GM21526 (cell line): ENCODE measurements around the gene DCUN1D5.

ENCODE experiments used
- ATAC-seq: cut with Tn5 transposase; IDR thresholded peaks from one replicate; pipeline ENCODE4 v1.9.1; 2021; ENCODE audit warnings: moderate library complexity; ENCODE audit not compliant: unreplicated experiment, low FRiP score

Gene DCUN1D5

DNA sequence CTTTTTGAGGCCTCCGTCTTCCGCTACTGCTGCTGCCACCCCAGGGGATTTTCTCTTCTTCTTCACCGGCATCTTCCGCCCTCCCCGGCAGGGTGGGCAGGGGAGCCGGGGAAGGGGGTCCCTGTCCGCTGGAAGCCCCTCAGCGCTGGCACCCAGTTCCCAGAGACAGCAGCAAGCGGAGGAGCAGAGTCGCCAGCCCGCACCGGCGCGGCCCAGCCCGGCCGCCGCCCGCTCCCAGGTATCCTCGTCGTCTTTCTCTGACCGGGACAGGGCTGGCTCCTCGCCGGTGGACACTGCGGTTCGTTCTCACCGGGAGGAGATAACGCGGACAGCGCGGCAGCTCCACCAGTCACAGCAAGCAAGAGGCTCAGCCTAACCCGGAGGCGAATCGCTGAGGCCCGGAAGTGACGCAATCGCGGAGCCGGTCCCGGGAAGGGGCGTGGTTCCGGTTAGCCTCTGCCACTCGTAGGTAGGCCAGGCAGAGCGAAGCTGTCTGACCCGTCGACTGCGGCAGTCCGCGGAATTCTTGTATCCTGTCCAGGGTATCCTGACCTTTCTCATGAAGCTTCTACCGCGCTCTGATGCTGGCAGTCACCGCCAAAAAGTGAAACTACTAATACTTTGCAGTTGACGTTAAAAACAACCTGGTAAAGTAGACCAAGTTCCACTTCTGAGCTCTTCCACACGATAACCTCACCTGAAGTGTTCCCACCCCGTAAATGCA, at the start of gene DCUN1D5:
Gene DCUN1D5 (minus strand): TSS at position 360 of the 724 bp plus-strand sequence. CDS start 288 bp downstream, at position 72.
- peak; percentile 100 for ATAC-seq

DNA sequence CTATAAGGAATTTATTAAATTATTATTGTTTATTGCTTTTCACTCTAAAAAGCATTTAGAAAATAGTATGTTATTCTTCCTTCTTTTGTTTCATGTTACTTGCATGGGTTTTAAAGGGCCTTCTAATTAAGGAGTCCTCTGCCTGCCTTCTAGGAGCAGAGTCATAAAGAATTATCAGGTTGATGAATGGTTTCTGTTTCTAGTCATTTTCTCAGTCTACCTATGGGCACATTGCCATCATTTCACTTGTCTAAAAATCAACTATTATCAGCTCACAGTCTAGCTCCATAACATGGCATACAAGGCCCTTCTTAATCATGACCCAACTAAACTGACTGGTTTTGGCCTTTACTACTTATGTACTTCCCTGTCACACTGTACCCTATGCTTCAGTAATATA, 33.5 kb upstream of the DCUN1D5 start:
- ATAC-seq: no peak

DNA sequence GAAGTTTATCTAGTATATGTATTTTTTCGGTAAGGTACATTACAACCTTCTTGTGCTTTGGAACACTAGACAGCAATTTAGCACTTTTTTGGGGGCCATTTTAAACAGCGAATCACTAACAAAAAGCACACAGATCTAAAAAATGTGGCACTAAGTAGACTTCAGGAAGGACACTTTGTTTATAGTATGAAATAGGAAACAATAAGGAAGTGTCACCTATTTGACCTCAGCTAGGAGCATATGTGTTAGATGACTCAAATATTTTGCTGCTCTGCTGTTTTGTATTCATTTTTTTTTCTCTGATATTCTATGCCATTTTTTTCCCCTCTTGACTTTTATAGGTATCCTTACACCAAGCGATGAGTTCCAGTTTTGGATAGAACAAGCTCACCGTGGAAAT, 22.9 kb upstream of the DCUN1D5 start:
- ATAC-seq: no peak

DNA sequence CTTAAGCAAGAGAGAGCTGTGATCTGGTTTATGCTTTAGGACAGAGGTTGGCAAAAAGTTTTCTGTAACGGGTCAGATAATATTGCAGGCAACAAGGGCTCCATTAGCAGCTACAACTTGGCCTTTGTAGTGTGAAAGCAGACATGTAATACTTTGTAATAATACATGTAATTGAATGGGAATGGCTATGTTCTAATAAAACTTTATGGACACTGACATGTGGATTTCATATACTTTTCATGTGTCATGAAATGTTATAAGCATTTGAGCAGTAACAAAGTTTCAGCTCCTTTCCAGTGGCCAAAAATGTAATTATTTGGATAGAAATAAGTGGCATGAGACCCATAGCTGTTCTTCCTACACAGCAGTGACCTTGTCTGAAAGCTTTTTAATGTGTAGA, 20.4 kb upstream of the DCUN1D5 start:
- ATAC-seq: no peak

DNA sequence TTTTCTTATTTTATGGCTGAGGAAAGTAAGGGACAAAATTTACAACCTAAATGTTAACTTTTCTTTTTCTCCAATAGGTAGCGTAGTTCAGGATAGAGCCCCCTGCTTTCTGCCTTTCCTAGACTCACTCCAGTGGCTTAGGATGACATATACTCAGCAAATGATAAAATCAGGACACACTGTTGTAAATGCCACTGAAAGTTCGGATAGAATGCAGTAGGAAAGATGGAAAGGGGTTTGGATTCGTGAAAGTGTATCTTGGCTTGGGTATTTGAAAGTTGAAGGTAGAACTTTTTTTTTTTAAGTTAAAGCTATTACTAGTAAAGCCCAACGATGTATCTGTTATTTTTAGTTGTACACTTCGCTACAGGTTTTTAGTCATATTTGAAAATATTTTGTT, 19.4 kb upstream of the DCUN1D5 start:
- ATAC-seq: no peak

DNA sequence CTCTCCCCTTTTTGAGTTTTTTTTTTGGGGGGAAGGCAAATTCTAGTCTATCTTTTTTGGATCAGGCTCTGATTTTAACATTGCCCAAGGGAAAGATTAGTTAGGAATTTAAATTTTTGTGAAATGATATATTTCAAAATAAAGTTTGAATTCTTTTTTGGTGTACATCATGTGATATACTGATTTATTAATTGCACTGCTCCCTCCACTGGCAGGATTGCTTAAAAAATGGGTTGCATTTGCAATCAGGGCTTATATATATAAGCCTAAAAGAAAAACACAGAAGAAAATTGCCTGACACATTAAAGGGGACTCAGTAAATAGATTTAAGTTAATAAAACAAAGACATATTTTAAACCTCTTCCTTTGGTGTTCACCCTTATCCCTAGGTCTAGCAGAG, 18.4 kb upstream of the DCUN1D5 start:
- ATAC-seq: no peak

DNA sequence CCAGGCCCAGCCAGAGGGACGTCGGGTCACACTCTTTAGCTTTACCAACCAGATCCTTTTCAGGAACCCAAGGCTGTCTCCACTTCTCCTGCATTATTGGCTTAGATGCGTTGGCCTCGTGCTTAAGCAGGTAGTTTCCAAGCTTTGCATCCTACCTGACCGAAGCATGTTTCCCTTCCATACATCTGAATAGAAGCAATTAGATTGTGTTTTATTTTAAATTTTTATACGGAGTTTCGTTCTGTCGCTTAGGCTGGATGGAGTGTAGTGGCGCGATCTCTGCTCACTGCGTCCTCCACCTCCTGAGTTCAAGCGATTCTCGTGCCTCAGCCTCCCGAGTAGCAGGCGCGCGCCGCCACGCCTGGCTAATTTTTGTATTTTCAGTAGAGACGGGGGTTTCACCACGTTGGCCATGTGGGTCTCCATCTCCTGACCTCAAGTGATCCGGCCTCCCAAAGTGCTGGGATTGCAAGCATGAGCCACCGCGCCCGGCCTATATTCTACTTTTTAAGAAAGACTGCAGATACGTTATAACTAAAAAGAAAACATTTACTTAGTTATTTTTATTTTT, 17.9 kb upstream of the DCUN1D5 start:
- ATAC-seq: peak; percentile 11

DNA sequence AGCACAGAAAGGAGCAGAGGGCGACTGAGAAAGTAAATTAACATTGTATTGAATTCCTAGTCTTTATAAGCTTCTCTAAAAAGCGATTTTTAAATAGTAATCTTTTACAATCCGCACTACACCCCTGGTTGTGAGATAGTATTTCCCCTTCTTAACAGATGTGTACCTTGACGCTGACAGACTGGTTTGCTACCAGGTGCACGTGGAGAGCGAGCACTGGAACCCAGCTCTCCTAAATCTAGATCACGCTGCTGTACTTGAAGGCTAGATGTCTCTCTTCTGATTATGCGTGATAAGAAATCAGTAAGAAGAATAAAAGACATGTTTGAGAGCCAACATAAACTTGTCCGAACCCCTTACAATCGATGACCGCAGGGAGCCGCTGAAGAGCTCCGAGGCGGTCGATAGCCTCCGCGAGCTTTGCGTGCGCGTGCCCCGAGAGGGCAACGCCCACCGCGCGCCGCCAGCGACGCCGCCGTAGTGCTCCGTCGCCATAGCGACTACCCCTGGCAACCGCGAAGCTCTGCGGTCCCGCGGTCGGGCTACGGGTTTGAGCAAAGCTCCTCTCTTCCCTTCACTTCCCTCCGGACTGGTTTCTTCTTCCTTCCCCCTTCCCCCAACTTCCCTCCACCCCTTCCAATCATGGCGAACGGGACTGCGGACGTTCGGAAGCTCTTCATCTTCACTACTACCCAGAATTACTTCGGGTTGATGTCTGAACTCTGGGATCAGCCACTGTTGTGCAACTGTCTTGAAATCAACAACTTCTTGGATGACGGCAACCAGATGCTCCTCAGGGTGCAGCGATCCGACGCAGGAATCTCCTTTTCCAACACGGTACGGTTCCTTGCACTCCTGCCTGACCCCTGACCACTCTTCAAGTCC, 17.2 kb upstream of the DCUN1D5 start, which contains the start of gene DYNC2H1:
Gene DYNC2H1 (plus strand): TSS at position 494 of the 885 bp plus-strand sequence. CDS start 149 bp downstream, at position 643.
- peak; percentile 100 for ATAC-seq

DNA sequence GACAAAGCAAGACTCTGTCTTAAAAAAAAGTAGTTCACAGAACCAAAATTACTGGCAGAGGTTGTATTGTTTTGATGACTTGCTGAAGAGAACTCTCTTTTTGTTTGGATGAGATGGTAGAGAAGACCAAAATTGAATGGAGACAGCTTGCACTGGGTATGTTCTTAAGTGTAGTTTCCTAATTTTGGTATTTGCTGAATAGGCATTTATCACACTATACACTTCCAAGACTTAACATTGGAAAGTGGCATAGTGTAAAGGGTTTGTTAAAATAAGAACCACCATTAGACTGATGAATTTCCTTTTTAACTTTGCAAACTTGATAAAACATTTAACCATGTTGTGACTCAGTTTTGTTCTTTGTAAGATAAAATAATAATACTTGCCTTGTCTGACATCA, 5.3 kb upstream of the DCUN1D5 start:
- ATAC-seq: no peak

DNA sequence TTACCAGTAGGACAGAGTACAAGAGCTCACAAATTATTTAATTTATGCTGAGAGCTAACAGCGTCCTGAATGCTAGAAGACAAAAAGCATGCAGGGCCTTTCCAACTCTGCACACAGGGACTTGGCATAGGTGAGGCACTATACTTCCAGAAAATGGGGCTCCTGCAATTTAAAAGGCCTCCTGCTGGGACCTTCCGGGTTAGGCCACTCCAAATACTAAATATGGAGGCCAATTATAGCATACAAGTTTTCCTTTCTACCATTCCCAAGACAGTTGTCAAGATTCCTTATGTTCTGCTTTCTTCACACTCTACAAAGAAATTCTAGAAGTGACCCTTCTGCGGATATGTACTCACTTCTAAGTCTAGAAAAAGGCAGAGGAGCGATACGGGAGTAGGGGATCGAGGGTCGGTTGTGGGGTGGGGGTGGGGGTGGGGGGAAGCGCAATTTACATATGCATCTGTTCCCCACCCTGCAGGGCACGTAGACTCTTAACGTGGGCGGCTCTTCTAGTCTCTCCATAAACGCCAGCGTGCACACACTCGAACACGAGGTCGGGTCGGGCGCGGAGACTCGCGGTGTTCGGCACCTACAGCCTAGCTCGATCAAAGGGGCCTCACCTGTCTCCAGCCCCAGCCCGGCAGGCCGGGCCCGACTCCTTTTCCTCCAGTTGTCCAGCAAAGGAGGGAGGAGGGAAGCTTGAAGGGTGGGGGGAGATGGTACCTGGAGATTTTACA, 728 bp downstream of the DCUN1D5 start:
- peak; percentile 55 for ATAC-seq

DNA sequence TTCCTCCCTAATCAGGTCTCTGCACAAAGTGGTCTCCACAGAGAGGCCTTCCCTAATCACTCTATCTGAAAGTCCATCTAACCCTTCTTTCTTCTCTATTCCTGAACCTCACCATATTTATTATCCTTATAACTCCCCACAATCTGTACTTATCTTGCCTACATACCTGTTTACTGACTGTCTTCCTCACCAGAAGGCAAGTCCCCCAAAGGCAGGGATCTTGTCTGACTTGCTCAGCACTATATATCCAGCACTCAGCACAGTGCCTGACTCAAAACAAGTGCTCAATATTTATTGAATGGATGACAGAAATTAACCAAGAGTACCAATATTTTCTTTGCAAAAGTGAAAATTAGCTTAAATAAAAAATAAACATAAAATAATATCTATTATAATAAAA, 5.5 kb downstream of the DCUN1D5 start:
- no peak for ATAC-seq

DNA sequence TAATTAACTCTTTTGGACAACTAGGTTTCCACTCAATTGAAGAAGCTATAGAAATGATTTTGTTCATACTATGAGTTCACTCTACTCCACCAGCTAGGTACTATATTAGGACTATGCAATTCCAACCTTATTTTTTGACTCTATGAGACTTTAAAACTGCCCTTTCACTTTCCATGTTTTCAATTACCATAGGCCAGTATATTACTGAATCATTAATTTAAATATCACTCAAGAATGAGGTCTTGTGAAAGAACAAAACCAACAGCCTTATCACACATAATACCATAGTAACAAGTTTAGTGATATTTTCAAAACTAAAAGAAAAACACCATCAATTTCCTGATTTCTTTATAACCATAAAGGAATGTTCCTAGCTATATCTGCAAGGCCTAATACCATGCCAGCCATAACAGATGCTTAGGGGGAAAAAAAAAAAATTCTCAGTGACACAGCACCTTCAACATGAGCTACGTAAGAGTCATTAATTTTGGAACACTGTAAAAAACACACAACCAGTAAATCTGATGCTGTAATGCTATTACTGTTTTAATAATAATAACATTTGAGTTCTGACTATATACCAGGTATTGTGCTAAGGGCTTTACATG, 6.1 kb downstream of the DCUN1D5 start:
- no peak for ATAC-seq

DNA sequence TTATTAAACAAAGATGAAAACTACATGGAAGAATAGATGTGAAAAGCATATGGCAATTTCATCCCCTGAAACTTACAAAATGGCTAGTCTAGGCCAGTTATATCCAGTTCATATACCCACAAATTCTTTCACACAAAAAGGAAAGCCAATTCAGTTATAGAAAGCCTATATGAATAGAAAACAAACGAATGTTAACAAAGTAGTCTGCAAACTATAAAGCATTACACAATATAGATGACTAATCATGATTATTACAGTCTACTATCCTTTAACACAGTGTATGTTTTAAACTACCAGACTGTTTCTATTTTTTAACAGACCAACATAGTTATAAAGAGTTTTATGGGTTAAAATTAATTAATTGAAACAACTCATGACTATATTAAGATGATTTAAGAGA, 12.1 kb downstream of the DCUN1D5 start:
- ATAC-seq: no peak

DNA sequence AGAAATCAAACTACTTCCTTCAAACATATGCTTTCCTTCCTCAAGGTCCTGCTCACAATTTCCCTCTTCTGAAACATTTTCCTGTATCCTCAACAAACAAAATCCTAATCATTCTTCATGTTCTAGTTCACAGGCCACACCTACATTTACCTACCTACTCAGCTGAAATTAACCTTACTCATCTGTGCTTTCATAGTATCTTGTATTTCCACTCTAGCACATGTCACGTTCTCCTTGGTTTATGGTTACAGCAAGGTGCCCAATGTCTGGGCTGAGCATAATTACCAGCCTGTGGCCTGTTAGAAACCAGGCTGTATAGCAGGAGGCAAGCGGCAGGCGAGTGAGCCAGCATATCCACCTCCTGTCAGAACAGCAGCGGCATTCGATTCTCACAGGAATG, 13.2 kb downstream of the DCUN1D5 start:
- ATAC-seq: no peak

DNA sequence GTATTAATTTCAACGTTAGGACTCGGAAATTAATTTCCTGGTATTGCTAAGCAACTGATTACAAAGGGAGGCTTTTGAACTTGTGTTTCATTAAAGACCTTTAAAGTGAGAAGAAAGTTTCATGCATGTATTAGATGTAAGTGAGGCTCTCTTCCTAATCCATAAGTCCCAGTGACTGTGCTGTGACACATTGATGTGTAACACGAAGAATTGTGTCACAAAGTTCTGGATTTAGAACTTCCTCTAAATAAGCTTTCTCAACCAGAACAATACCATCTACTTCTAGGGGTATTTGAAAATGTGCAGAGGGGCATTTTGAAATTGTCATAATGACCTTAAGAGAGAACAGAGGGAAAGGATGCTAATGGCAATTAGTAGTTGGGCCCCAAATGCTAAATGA, 14.4 kb downstream of the DCUN1D5 start:
- no peak for ATAC-seq

DNA sequence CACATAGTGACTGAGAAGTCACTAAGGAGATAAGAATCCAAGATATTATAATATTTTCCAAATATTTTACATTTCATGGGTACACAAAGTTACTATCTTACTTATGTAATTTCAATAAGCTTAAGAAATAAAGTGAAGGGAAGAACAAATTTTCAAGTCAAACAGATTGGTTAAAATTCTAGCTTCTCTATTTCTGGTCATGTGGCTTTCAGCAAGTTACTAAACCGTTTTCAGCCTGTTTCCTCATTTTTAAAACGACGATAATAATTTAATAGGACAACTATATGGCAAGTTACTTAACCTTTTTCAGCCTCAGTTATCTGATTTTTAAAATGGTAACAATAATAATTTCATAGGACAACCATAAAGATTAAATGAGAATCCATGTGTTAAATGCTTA, 15.6 kb downstream of the DCUN1D5 start:
- ATAC-seq: no peak

DNA sequence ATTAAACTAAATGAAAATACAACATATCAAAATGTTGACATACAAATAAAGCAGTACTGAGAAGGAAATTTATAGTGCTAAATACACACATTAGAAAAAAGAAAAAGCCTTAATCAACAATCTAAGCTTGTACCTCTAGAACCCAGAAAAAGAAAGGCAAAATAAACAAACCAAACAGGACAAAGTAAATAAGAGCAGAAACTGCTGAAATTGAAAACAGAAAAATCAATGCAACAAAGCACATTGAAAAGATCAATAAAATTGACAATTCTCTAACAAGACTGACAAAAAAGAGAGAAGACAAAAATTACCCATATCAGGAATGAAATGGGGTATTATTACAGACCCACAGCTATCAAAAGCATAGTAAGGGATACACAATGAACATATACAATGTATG, 21.0 kb downstream of the DCUN1D5 start:
- no peak for ATAC-seq

DNA sequence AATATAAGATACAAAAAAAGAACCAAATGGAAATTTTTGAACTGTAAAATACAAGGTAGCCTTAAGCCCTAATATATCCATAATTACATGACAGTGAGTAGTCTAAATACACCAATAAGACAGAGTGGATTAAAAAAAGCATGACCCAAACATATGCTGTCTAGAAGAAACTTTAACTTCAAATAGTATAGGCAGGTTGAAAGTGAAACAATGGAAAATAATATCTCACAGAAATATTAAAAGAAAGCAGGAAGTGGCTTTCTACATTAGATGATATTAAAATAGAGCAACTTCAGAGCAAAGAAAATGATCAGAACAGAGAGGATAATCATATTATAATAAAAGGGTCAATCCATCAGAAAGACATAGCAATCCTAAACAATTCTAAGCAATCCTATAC, 21.8 kb downstream of the DCUN1D5 start:
- no peak for ATAC-seq

DNA sequence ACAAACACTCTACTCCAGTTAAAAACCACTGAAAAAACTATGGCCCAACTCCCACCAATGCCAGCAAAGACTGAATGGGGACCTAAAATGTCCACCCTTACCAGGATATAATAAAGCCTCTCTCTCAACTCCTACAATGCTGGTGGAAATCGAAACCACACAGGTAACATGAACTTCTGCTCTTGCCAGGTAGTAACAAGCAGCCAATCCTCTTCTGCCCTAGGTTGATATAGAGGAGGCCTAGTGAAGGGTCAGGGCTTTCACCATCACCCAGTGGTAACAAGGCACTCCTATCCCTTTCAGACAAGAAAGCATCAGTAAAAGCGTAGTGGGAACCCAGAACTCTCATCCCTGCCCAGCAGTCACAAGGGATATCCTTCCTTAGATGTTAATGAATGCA, 22.6 kb downstream of the DCUN1D5 start:
- ATAC-seq: no peak

DNA sequence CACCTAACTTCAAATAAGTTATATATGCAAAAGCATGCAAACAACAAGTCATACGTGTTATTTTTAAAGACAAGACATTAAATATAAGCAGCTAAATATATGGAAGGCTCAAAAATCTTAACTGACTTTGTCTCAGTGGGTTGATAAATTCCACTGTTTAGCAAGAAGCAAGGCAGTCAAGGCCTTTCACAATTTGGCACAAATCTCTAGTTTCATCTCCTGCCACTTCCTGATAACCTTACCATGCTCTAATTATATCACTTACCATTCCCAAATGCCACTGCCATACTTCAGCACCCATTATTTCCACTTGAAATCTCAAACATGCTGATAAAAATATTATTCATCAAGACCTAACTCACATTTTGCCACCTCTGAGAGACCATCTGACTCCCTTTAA, 24.8 kb downstream of the DCUN1D5 start:
- no peak for ATAC-seq
